WTC11 (cell line): ENCODE data around the gene ATP9A. TPM values are rescaled to one million over a fixed set of nuclear protein-coding genes. Genes with fewer than 3 reads are reported as not detected.
A peak's percentile ranks its signal among the peaks of the same experiment; 100 is the strongest.

Experiments used
- ATAC-seq: fragments of 200-7000 bp; cut with Tn5 transposase; 2 replicates; pipeline ENCODE4 v1.10.0; 2021; ENCODE audit warnings: mild to moderate bottlenecking, moderate library complexity
- CTCF ChIA-PET: fragments of 300-600 bp; sonication (Branson Sonifier 250); formaldehyde crosslinking; loops from one replicate; lab custom pipeline; 2021; ENCODE audit warnings: antibody characterized with exemption; lab: Charles Lee
- POLR2A ChIA-PET: fragments of 350-600 bp; sonication (Branson Sonifier 250); formaldehyde crosslinking; loops from one replicate; lab custom pipeline; 2021; ENCODE audit warnings: antibody characterized with exemption; lab: Charles Lee
- DNase-seq: peaks from one replicate; pipeline ENCODE4 v3.0.0; 2021; ENCODE audit warnings: low spot score
- H3K27ac Mint-ChIP-seq: 2 replicates; pipeline ENCODE4 v1.8.0; 2021; ENCODE audit warnings: mixed read lengths
- H3K27me3 Mint-ChIP-seq: 2 replicates; pipeline ENCODE4 v1.8.0; 2021; ENCODE audit warnings: low read depth, mild to moderate bottlenecking, moderate library complexity, mixed read lengths
- H3K36me3 Mint-ChIP-seq: 2 replicates; pipeline ENCODE4 v1.8.0; 2021; ENCODE audit warnings: mixed read lengths
- H3K4me1 Mint-ChIP-seq: 2 replicates; pipeline ENCODE4 v1.8.0; 2022; ENCODE audit warnings: mixed read lengths
- H3K4me3 Mint-ChIP-seq: 2 replicates; pipeline ENCODE4 v1.8.0; 2021; ENCODE audit warnings: mild to moderate bottlenecking, moderate library complexity, mixed read lengths
- H3K9me3 Mint-ChIP-seq: 2 replicates; pipeline ENCODE4 v1.8.0; 2021; ENCODE audit warnings: mixed read lengths
- ARID4B ChIP-seq: sonication (generic); formaldehyde crosslinking; IDR thresholded peaks from 2 replicates; pipeline ENCODE4 v1.8.0; 2023; ENCODE audit warnings: missing genetic modification reagents, mild to moderate bottlenecking, borderline replicate concordance
- ATF1 ChIP-seq: sonication (generic); formaldehyde crosslinking; IDR thresholded peaks from 2 replicates; pipeline ENCODE4 v1.8.1; 2023; ENCODE audit warnings: mild to moderate bottlenecking, moderate library complexity, missing genetic modification reagents
- ATF3 ChIP-seq: sonication (generic); formaldehyde crosslinking; conservative IDR thresholded peaks from 2 replicates; pipeline ENCODE4 v1.8.1; 2022; ENCODE audit warnings: mild to moderate bottlenecking, missing genetic modification reagents
- CTCF ChIP-seq: fragments of 200-600 bp; IDR thresholded peaks from 2 replicates; pipeline ENCODE4 v1.8.0; 2022; ENCODE audit warnings: antibody characterized with exemption
- E2F1 ChIP-seq: sonication (generic); formaldehyde crosslinking; IDR thresholded peaks from 2 replicates; pipeline ENCODE4 v1.8.0; 2022; ENCODE audit warnings: mild to moderate bottlenecking, missing genetic modification reagents
- FOXK1 ChIP-seq: sonication (generic); formaldehyde crosslinking; IDR thresholded peaks from 2 replicates; pipeline ENCODE4 v1.8.0; 2022; ENCODE audit warnings: mild to moderate bottlenecking, moderate library complexity, missing genetic modification reagents
- GABPB1 ChIP-seq: sonication (generic); formaldehyde crosslinking; IDR thresholded peaks from 2 replicates; pipeline ENCODE4 v1.8.1; 2023; ENCODE audit warnings: mild to moderate bottlenecking, missing genetic modification reagents
- MAX ChIP-seq: sonication (generic); formaldehyde crosslinking; IDR thresholded peaks from 2 replicates; pipeline ENCODE4 v1.8.0; 2022; ENCODE audit warnings: mild to moderate bottlenecking, missing genetic modification reagents
- PREB ChIP-seq: sonication (generic); formaldehyde crosslinking; IDR thresholded peaks from 2 replicates; pipeline ENCODE4 v1.8.1; 2022; ENCODE audit warnings: mild to moderate bottlenecking, missing genetic modification reagents, moderate library complexity, borderline replicate concordance
- RORB ChIP-seq: fragments of 250-450 bp; sonication (Bioruptor Pico); IDR thresholded peaks from 2 replicates; pipeline ENCODE4 v1.9.0; 2021; ENCODE audit warnings: mild to moderate bottlenecking
- SMAD3 ChIP-seq: sonication (generic); formaldehyde crosslinking; IDR thresholded peaks from 2 replicates; pipeline ENCODE4 v1.8.0; 2022; ENCODE audit warnings: missing genetic modification reagents, mild to moderate bottlenecking, borderline replicate concordance
- SP1 ChIP-seq: sonication (generic); formaldehyde crosslinking; conservative IDR thresholded peaks from 2 replicates; pipeline ENCODE4 v1.8.1; 2022; ENCODE audit warnings: missing genetic modification reagents
- TEAD4 ChIP-seq: sonication (generic); formaldehyde crosslinking; IDR thresholded peaks from 2 replicates; pipeline ENCODE4 v1.8.0; 2022; ENCODE audit warnings: mild to moderate bottlenecking, missing genetic modification reagents
- TP53 ChIP-seq: sonication (generic); formaldehyde crosslinking; IDR thresholded peaks from 2 replicates; pipeline ENCODE4 v1.8.1; 2023; ENCODE audit warnings: mild to moderate bottlenecking, missing genetic modification reagents
- USF1 ChIP-seq: sonication (generic); formaldehyde crosslinking; IDR thresholded peaks from 2 replicates; pipeline ENCODE4 v1.8.0; 2022; ENCODE audit warnings: mild to moderate bottlenecking, missing genetic modification reagents
- USF2 ChIP-seq: sonication (generic); formaldehyde crosslinking; IDR thresholded peaks from 2 replicates; pipeline ENCODE4 v1.8.1; 2023; ENCODE audit warnings: mild to moderate bottlenecking, missing genetic modification reagents, moderate library complexity
- ZBTB21 ChIP-seq: sonication (generic); formaldehyde crosslinking; IDR thresholded peaks from 2 replicates; pipeline ENCODE4 v1.8.1; 2023; ENCODE audit warnings: mild to moderate bottlenecking, missing genetic modification reagents, borderline replicate concordance
- ZMAT4 ChIP-seq: fragments of 250-450 bp; sonication (Bioruptor Pico); IDR thresholded peaks from 2 replicates; pipeline ENCODE4 v1.9.0; 2021; ENCODE audit warnings: mild to moderate bottlenecking
- ZNF138 ChIP-seq: sonication (generic); formaldehyde crosslinking; conservative IDR thresholded peaks from 2 replicates; pipeline ENCODE4 v1.8.1; 2022; ENCODE audit warnings: mild to moderate bottlenecking, moderate library complexity, missing genetic modification reagents
- ZNF232 ChIP-seq: sonication (generic); formaldehyde crosslinking; IDR thresholded peaks from 2 replicates; pipeline ENCODE4 v1.8.0; 2022; ENCODE audit warnings: mild to moderate bottlenecking, missing genetic modification reagents
- ZNF317 ChIP-seq: sonication (generic); formaldehyde crosslinking; IDR thresholded peaks from 2 replicates; pipeline ENCODE4 v1.8.1; 2023; ENCODE audit warnings: low read depth, mild to moderate bottlenecking, moderate library complexity, missing genetic modification reagents, borderline replicate concordance
- total RNA-seq: library from RNA; stranded (reverse); gene quantifications from 3 replicates; pipeline ENCODE4 v1.2.3, GENCODE V29; 2021

The ATP9A gene
- total RNA-seq, 1 experiment from 2014 or later: 5.0 TPM

- no peak overlapping the region for H3K4me3 Mint-ChIP-seq
- TF ChIP-seq E2F1: no peak
- TF ChIP-seq ZNF138 (CRISPR knock-in tag): no peak
- TF ChIP-seq ATF3 (CRISPR knock-in tag): no peak
- TF ChIP-seq USF1 (CRISPR knock-in tag): peak; percentile 83
- no peak for TF ChIP-seq ZMAT4 (CRISPR knock-in tag)
- TF ChIP-seq SP1 (CRISPR knock-in tag): peak; percentile 54; the same call in 1 of the 2 replicates
- no peak for TF ChIP-seq ZNF317 (CRISPR knock-in tag)
- TF ChIP-seq TEAD4 (CRISPR knock-in tag): no peak
- TF ChIP-seq USF2 (CRISPR knock-in tag): peak; percentile 78
- TF ChIP-seq TP53 (CRISPR knock-in tag): no peak
- TF ChIP-seq ZBTB21 (CRISPR knock-in tag): no peak
- no peak for TF ChIP-seq ZNF232 (CRISPR knock-in tag)
- TF ChIP-seq RORB: no peak
- no peak for TF ChIP-seq ATF1 (CRISPR knock-in tag)
- peak; percentile 61 for TF ChIP-seq CTCF
- TF ChIP-seq ARID4B (CRISPR knock-in tag): no peak
- 0 out of 2 replicates have a peak, but pooled peaks have one; percentile 34 for TF ChIP-seq FOXK1 (CRISPR knock-in tag)
- no peak for TF ChIP-seq PREB (CRISPR knock-in tag)
- peak; percentile 47; the same call in 1 of the 2 replicates for TF ChIP-seq SMAD3
- TF ChIP-seq MAX (CRISPR knock-in tag): peak; percentile 81
- 0 out of 2 replicates have a peak, but pooled peaks have one; percentile 37 for TF ChIP-seq GABPB1 (CRISPR knock-in tag)
- CTCF ChIA-PET: interaction anchor here (0.5 to 4.9 kb wide), 45 partner anchors 11 to 802 kb away, joined by 3 to 100 read pairs (median 5); partner anchors contain the start of gene NFATC2
- ATAC-seq (peak; percentile 96), DNase-seq (peak; percentile 84)
- no peaks in the 10 kb centered on the region; the same call in 1 of the 2 replicates for H3K9me3 Mint-ChIP-seq
- POLR2A ChIA-PET: interaction anchor here (0.7 to 1.0 kb wide), 2 partner anchors 228 to 608 kb away, joined by 3 to 6 read pairs; no protein-coding TSS in a partner anchor
- H3K27me3 Mint-ChIP-seq: no peaks in the 10 kb centered on the region; the same call in 1 of the 2 replicates
- peaks cover 44% of the 10 kb centered on the region for H3K4me1 Mint-ChIP-seq
- no peak overlapping the region for H3K27ac Mint-ChIP-seq
- H3K36me3 Mint-ChIP-seq: no peaks in the 10 kb centered on the region
Observed at GRCh38 chr20:51595058-51595532, 173.1 kb downstream of the ATP9A start.
